Measurements from ENCODE around the gene MED9.

Gene MED9

GRCh38 chr17:17531156-17531555, 54.4 kb downstream of the MED9 start:
- TF ChIP-seq TCF12 (IDR thresholded peaks at IDR 0.05; ENCODE audit: low read depth) = no peak
- TF ChIP-seq NFIC (IDR thresholded peaks at IDR 0.05) = no peak
- TF ChIP-seq, protein P1, sequence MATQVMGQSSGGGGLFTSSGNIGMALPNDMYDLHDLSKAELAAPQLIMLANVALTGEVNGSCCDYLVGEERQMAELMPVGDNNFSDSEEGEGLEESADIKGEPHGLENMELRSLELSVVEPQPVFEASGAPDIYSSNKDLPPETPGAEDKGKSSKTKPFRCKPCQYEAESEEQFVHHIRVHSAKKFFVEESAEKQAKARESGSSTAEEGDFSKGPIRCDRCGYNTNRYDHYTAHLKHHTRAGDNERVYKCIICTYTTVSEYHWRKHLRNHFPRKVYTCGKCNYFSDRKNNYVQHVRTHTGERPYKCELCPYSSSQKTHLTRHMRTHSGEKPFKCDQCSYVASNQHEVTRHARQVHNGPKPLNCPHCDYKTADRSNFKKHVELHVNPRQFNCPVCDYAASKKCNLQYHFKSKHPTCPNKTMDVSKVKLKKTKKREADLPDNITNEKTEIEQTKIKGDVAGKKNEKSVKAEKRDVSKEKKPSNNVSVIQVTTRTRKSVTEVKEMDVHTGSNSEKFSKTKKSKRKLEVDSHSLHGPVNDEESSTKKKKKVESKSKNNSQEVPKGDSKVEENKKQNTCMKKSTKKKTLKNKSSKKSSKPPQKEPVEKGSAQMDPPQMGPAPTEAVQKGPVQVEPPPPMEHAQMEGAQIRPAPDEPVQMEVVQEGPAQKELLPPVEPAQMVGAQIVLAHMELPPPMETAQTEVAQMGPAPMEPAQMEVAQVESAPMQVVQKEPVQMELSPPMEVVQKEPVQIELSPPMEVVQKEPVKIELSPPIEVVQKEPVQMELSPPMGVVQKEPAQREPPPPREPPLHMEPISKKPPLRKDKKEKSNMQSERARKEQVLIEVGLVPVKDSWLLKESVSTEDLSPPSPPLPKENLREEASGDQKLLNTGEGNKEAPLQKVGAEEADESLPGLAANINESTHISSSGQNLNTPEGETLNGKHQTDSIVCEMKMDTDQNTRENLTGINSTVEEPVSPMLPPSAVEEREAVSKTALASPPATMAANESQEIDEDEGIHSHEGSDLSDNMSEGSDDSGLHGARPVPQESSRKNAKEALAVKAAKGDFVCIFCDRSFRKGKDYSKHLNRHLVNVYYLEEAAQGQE (IDR thresholded peaks at IDR 0.05; ENCODE audit: low read depth) = no peak
- TF ChIP-seq CREB1 (IDR thresholded peaks at IDR 0.05; ENCODE audit: low read depth) = no peak
- no peak for TF ChIP-seq ZBTB7A (IDR thresholded peaks at IDR 0.05; ENCODE audit: low read depth)
- TF ChIP-seq USF1 (IDR thresholded peaks at IDR 0.05) = no peak
- no peak for TF ChIP-seq EGR1 (IDR thresholded peaks at IDR 0.05)
- TF ChIP-seq CEBPB (IDR thresholded peaks at IDR 0.05) = no peak
- no peak for TF ChIP-seq EP300 (IDR thresholded peaks at IDR 0.05; ENCODE audit: borderline replicate concordance)
- no peak for TF ChIP-seq TAF1 (IDR thresholded peaks at IDR 0.05; ENCODE audit: low read depth)
- TF ChIP-seq, protein P2, sequence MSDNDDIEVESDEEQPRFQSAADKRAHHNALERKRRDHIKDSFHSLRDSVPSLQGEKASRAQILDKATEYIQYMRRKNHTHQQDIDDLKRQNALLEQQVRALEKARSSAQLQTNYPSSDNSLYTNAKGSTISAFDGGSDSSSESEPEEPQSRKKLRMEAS (IDR thresholded peaks at IDR 0.05) = no peak
- no peak for TF ChIP-seq FOXM1 (IDR thresholded peaks at IDR 0.05; ENCODE audit: borderline replicate concordance, low read depth)
- TF ChIP-seq TEAD4 (IDR thresholded peaks at IDR 0.05) = no peak
- no peak for TF ChIP-seq RAD21 (IDR thresholded peaks at IDR 0.05; ENCODE audit: low read depth)
- TF ChIP-seq YY1 (IDR thresholded peaks at IDR 0.05; ENCODE audit: low read depth) = no peak

DNA sequence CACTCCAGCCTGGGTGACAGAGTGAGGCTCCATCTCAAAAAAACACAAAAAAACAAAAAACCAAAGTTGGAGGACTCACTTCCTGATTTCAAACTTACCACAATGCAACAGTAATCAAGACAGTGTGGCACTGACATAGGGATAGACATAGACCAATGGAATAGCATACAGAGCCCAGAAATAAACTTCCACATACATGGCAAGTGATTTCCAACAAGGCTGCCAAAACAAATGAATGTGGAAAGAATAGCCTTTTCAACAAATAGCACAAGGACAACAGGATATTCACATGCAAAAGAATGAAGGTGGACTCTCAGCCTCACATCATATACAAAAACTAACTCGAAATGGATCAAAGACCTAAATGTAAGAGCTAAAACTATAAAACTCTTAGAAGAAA, 56.2 kb downstream of the MED9 start:
- TF ChIP-seq, protein P1 (IDR thresholded peaks at IDR 0.05; ENCODE audit: low read depth) = no peak
- TF ChIP-seq TAF1 (IDR thresholded peaks at IDR 0.05; ENCODE audit: low read depth) (no peak), ZBTB7A (IDR thresholded peaks at IDR 0.05; ENCODE audit: low read depth) (no peak), NFIC (IDR thresholded peaks at IDR 0.05) (no peak), FOXM1 (IDR thresholded peaks at IDR 0.05; ENCODE audit: borderline replicate concordance, low read depth) (no peak), CREB1 (IDR thresholded peaks at IDR 0.05; ENCODE audit: low read depth) (no peak), YY1 (IDR thresholded peaks at IDR 0.05; ENCODE audit: low read depth) (no peak), TCF12 (IDR thresholded peaks at IDR 0.05; ENCODE audit: low read depth) (no peak), EP300 (IDR thresholded peaks at IDR 0.05; ENCODE audit: borderline replicate concordance) (no peak), EGR1 (IDR thresholded peaks at IDR 0.05) (no peak), USF1 (IDR thresholded peaks at IDR 0.05) (no peak), RAD21 (IDR thresholded peaks at IDR 0.05; ENCODE audit: low read depth) (no peak), CEBPB (IDR thresholded peaks at IDR 0.05) (no peak), TEAD4 (IDR thresholded peaks at IDR 0.05) (no peak)
- TF ChIP-seq, protein P2 (IDR thresholded peaks at IDR 0.05) = no peak

DNA sequence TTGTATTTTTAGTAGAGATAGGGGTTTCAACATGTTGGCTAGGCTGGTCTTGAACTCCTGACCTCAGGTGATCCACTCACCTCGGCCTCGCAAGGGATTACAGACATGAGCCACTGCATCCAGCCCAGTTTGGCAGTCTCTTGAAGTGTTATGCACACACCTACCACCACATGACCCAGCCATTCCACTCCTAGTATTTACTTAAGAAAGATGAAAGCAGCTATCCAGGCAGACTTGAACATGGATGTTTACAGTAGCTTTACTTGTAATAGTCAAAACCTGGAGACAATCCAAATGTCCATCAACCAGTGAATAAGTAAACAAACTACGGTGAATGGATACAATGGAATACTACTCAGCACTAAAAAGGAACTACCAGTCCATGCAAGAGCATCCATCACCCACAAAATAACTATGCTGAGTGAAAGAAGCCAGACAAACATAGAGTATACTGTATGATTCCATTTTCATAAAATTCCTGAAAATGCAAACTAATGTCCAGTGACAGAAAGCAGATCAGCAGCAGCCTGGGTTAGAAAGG, 57.2 kb downstream of the MED9 start:
- peak; percentile 10; the same call in 1 of the 2 replicates for TF ChIP-seq USF1 (IDR thresholded peaks at IDR 0.05)
- no peak for TF ChIP-seq CEBPB (IDR thresholded peaks at IDR 0.05)

GRCh38 chr17:17535957-17536356, 59.2 kb downstream of the MED9 start:
- peak; percentile 88 for TF ChIP-seq CREB1 (IDR thresholded peaks at IDR 0.05; ENCODE audit: low read depth)
- TF ChIP-seq FOXM1 (IDR thresholded peaks at IDR 0.05; ENCODE audit: borderline replicate concordance, low read depth) = peak; percentile 91
- TF ChIP-seq TAF1 (IDR thresholded peaks at IDR 0.05; ENCODE audit: low read depth) = no peak
- TF ChIP-seq USF1 (IDR thresholded peaks at IDR 0.05) = peak; percentile 43; the same call in 1 of the 2 replicates
- peak; percentile 98 for TF ChIP-seq EP300 (IDR thresholded peaks at IDR 0.05; ENCODE audit: borderline replicate concordance)
- peak; percentile 100 for TF ChIP-seq NFIC (IDR thresholded peaks at IDR 0.05)
- TF ChIP-seq CEBPB (IDR thresholded peaks at IDR 0.05) = peak; percentile 78; the same call in 1 of the 2 replicates
- TF ChIP-seq, protein P1 (IDR thresholded peaks at IDR 0.05; ENCODE audit: low read depth) = no peak
- peak; percentile 98 for TF ChIP-seq TEAD4 (IDR thresholded peaks at IDR 0.05)
- peak; percentile 35 for TF ChIP-seq RAD21 (IDR thresholded peaks at IDR 0.05; ENCODE audit: low read depth)
- TF ChIP-seq ZBTB7A (IDR thresholded peaks at IDR 0.05; ENCODE audit: low read depth) = no peak; the same call in 1 of the 2 replicates
- TF ChIP-seq YY1 (IDR thresholded peaks at IDR 0.05; ENCODE audit: low read depth) = peak; percentile 80
- TF ChIP-seq, protein P2 (IDR thresholded peaks at IDR 0.05) = peak; percentile 93
- TF ChIP-seq TCF12 (IDR thresholded peaks at IDR 0.05; ENCODE audit: low read depth) = peak; percentile 99
- no peak for TF ChIP-seq EGR1 (IDR thresholded peaks at IDR 0.05)
